Activated gamma-delta T cell treated with Interleukin-2 at 50 U/mL for 16 hours (primary cell): ENCODE results near the gene NPB.

Source experiments
- DNase-seq: peaks from one replicate; pipeline ENCODE4 v3.0.0-alpha.2; 2020

NPB gene

DNA sequence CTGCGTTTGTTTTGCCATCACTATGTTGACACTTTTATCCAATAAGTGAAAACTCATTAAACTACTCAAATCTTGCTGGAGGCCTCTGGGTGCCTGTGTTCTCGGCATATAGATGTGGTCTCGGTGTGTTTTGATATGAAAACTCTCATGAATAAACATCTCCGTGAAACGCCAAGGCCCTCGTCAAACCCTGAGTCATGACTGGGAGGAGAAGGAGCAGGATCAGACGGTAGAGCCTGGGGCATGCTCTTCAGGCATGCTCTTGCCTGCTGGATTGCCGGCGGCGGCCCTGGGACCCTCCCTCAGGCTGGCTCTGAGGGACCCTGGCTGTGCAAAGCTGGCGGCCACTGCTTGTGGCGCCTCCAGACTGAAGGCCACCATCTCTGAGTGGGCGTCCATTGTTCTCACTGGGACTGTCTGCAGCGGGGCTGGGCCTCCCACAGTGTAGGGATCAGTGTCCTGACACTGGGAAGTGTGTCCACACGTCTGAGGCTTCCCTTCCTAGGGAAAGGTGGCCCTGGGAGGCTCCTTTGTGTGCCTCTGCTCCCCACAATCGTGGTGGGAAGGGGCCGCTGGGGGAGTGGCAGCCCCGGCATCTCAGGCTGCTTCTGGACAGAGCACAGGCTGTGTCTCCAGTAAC is 1.7 kb upstream of the NPB start:
- DNase-seq, result no peak

DNA sequence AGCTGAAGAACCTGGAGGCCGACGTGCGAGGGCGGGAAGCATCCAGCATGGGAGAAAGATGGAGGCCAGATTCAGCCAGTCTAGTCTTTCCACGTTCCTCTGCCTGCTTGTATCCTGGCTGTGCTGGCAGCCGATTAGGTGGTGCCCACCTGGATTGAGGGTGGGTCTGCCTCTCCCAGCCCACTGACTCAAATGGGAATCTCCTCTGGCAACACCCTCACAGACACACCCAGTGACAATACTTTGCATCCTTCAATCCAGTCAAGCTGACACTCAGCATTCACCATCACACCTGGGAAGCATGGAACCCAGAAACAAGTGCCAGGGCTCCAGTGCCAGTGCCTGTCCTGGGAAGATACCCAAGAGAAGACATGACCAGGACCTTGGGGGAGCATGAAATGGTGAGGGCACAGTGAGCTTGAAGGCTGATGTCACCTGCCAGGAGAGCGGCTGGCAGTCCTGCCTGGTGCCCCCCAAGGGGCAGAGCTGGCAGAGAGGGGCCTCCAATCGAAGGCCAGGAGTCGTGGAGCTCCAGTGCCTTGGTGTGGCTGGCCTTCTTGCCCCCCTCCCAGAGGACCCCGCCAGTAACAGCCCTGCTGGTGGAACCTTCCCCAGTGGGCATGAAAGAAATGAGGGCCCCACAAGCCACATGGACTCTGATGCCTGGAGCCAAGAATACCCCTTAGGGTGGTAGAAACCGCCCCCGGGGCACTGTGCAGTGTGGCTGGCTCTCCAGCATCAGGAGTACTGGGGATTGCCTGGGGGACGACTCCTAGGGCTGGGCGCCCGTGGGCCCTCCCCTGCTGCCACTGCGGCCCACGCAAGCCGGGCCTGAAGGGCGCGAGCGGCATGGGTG is 643 bp upstream of the NPB start:
- DNase-seq, result no peak

DNA sequence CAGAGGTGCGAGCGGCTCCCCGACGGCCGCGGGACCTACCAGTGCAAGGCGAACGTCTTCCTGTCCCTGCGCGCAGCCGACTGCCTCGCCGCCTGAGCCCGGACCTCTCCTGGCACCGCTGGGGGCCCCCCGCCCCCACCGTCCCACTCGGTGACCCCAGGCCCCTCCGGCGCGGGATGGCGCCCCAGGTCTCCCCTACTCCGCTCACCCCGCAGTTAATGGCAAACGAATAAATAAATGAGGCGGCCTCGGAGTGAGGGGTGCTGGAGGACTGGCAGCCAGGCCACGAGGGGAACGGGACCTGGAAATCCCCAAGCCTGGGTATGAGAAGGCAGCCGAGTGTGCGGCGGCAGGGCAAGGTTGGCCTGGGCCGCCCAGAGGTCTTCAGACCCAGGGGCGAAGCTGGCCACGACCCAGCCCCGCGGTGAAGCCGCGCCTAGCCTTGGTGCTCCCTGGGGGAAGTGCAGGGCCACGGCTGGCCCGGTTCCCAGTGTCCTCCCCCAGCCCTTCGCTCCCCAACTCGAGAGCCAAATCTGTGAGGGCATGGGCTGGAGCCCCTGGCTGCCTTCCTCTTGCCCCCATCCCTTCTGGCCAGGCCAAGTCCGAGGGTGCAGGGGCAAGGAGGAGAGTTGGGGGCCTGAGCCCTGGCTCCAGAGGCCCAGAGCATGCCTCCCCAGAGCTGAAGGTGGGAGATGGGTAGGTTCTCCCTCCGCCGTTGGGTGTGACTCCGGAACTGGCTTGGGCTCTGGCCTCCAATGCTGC is 796 bp downstream of the NPB start:
- no peak for DNase-seq

DNA sequence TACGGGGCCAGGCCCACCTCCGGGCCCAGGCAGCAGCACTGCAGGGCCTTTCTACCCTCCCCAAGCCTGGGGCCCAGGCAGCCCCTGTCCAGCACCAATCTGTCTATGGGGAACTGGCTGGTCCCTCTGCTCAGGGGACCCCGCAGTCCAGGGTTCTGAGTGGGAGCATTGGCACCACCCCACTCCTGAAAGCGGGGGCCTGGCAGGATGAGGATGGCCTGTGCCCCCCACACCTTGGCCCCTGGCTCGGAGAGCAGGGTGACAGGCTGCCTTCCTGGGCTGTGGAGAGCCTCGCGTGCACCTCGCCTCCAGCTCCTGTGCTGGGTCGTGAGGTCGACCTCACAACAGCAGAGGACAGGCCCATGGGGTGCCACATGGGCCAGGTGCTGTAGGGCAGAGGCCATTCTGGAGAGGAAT is 1.4 kb downstream of the NPB start:
- DNase-seq, result no peak

- DNase-seq, result no peak
Observed at GRCh38 chr17:81903896-81904599, 2.0 kb downstream of the NPB start.

GRCh38 chr17:81904600-81905423 is 2.8 kb downstream of the NPB start:
- DNase-seq, result no peak

DNA sequence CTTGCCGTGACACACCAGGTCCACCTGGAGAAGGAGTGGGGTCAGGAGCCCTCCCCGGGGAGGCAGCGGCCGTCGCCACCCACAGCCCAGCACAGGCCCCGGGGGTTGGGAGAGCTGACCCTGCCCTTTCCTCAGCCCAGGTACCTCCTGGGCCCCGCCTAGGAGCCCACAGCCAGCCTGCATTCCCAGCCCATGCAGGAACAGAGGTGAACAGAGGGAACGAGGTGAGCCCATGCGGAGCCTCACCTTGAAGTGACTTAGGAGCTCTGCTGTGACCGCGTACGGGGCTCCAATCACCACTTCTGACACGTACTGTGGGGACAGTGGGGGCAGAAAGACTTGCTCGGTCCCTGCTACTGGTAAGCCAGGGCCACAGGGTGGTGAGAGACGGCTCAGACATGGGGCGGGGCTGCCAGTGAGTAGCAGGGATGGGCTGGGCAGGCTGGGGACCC is 3.4 kb downstream of the NPB start:
- DNase-seq, result no peak

DNA sequence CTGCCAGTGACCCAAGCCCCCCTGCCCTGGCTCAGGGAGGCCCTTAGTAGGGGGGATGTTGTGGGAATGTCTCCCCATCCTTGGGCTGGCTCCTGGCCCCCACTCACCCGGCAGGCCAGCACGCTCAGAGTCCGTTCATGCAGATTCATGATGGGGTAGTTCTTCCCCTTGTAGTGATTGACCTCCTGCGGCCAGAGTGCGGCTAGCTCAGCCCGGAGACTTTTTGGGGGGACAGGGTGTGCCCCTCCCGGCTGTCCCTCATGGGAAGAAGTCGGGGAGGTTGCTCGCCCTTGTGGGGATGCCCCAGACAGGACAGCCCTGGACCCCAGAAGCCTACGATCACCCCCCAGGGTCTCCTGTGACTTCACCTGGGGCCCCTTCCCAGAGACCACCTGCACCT is 4.0 kb downstream of the NPB start:
- no peak for DNase-seq

GRCh38 chr17:81906476-81907218 is 4.6 kb downstream of the NPB start:
- DNase-seq, result no peak

- DNase-seq, result no peak
Observed at GRCh38 chr17:81907219-81908145, 5.4 kb downstream of the NPB start.

GRCh38 chr17:81908793-81909192 is 6.8 kb downstream of the NPB start:
- no peak for DNase-seq

- no peak for DNase-seq
Observed at GRCh38 chr17:81909231-81909630, 7.2 kb downstream of the NPB start.

GRCh38 chr17:81909966-81910839 is 8.2 kb downstream of the NPB start:
- DNase-seq, result no peak

DNA sequence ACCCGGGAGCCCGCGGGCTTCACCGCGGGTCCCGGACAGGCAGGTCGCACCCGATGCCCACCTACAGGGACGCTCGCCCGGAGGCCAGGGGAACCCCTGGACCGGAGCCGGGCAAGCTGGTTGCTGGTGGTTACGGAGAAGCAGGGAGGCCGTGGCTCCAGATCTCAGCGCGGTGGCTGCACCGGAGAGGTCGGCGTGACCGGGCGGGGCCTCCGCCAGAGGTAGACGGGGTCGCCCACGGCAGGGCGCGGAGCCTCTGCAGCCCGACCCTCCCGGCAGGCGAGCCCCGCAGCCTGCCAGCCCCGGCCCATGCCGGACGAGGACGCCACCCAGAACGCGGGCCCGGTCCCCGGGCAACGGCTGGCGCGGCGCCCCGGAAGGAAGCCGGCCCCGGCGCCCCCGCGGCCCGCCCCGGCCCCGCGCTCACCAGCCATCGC is 8.8 kb downstream of the NPB start:
- no peak for DNase-seq

- peak; percentile 92 for DNase-seq
Observed at GRCh38 chr17:81911277-81911961, 9.4 kb downstream of the NPB start, which contains the start of gene PCYT2. TSS of gene PCYT2 (minus strand) at chr17:81911399. CDS start at chr17:81911355, 44 bp downstream.

DNA sequence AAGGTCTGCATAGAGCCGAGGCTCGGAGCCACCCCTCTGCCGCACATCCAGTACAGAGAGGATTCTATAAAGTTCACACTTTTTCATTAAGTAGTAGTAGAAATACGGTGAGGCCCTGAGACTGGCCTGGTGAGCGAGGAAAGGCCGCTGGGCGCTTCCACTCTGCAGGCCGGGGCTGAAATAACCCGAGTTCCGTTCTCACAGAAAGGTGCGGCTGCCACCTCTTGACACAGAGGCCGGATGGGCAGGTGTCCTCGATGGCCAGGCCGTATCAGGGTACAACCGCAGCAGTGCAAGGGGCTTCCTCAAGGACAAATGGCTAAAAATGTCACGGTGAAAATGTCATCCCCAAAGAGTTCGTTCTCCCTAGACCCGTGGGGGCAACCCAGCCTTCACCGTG is 9.9 kb downstream of the NPB start:
- no peak for DNase-seq

DNA sequence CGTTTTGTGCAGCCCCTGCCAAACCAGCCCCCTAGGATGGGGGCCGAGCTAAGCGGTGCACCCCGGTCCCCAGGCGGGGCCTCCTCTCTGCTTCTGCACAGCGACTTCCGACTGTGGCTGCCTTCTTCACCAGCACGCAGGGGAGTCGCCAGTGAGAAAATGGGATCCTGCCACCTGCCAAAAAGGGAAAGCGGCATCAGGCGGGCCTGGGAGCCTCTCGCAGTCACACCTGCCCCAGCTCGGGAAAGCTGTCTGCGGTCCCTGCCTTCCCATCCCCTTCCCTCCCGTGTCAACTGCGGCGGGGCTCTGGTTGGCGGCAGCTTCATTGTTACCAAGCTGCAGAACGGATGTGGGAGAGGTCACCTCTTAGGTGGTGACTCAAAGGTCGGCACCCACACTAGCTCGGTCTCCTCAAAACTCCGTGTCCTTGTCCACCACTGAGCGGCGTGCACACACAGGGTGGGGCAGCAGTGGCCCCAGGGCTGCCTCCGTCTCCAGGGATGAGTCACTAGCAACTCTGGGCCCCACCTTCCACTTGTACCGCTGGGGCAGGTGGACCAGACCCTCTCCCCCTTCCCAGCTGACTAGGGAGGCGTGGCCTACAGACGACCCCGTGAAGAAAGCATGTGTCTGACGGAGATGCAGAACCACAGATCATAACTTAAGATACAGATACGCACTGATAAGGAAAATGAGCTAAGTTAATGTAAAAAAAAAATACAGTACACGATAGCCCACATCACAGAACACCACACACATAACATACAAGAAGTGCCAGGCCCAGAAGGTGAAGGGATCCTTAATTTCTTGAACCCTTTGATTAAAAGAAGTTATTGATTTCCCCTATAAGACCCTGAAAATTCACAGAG is 10.6 kb downstream of the NPB start:
- DNase-seq, result no peak
